Liver (tissue), 3 donors: ENCODE data around the gene CT45A1.
"Not testable (repeated sequence)": the region's sequence is repeated elsewhere in the genome, so short reads cannot be mapped to it uniquely, and the experiment has no call there.

Experiments
- GABPA ChIP-seq, 2 donors: IDR thresholded peaks in 1 of 2; conservative IDR thresholded peaks in 1 of 2; 2 replicates each; pipeline ENCODE4 v1.6.1; 2016; ENCODE audit warnings: antibody characterized with exemption in 2 of 2, mild to moderate bottlenecking in 1 of 2, moderate library complexity in 1 of 2
- RAD21 ChIP-seq, 2 donors: IDR thresholded peaks; 2 replicates each; pipeline ENCODE4 v1.6.1; 2016; ENCODE audit warnings: antibody characterized with exemption in 2 of 2, mild to moderate bottlenecking in 2 of 2
- YY1 ChIP-seq: IDR thresholded peaks from 2 replicates; pipeline ENCODE4 v1.6.1; 2016; ENCODE audit warnings: antibody characterized with exemption, mild to moderate bottlenecking
- TF ChIP-seq, protein P1 (sequence below): fragments of 150-350 bp; IDR thresholded peaks from 2 replicates; pipeline ENCODE4 v1.5.1; 2017; ENCODE audit warnings: improper control_type of control experiment, low read depth, low read length; ENCODE audit not compliant: missing input control
- TF ChIP-seq, protein P2 (sequence below): IDR thresholded peaks from 2 replicates; pipeline ENCODE4 v1.6.1; 2016; ENCODE audit warnings: antibody characterized with exemption, mild to moderate bottlenecking
- TF ChIP-seq, protein P3 (sequence below): IDR thresholded peaks from 2 replicates; pipeline ENCODE4 v1.6.1; 2016; ENCODE audit warnings: antibody characterized with exemption
- donor health status: healthy.
- donor health status: healthy.

DNA sequence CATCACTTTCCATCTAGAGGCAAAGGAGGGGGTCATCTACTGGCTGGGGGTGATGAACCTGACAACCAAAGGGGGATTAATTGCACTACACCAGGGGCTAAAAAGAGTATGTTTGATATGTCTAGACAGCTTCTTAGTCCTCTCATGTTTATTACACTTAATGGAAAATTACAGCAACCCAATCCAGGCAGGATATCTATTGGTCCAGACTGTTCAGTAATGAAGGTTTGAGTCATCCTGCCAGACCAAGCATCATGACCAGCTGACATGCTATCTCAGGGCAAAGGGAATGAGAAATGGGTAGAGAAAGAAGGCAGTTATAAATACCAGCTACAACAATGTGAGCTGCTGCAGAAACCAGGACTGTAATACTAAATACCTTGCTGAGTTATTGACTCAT is 40.5 kb upstream of the CT45A1 start:
- TF ChIP-seq, protein P1, sequence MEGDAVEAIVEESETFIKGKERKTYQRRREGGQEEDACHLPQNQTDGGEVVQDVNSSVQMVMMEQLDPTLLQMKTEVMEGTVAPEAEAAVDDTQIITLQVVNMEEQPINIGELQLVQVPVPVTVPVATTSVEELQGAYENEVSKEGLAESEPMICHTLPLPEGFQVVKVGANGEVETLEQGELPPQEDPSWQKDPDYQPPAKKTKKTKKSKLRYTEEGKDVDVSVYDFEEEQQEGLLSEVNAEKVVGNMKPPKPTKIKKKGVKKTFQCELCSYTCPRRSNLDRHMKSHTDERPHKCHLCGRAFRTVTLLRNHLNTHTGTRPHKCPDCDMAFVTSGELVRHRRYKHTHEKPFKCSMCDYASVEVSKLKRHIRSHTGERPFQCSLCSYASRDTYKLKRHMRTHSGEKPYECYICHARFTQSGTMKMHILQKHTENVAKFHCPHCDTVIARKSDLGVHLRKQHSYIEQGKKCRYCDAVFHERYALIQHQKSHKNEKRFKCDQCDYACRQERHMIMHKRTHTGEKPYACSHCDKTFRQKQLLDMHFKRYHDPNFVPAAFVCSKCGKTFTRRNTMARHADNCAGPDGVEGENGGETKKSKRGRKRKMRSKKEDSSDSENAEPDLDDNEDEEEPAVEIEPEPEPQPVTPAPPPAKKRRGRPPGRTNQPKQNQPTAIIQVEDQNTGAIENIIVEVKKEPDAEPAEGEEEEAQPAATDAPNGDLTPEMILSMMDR, result not testable (repeated sequence)
- TF ChIP-seq YY1; GABPA (IDR thresholded peaks at IDR 0.05 in 1 of 2, conservative IDR thresholded peaks at IDR 0.05 in 1 of 2); RAD21 (IDR thresholded peaks at IDR 0.05): not testable (repeated sequence)
- TF ChIP-seq, protein P2, sequence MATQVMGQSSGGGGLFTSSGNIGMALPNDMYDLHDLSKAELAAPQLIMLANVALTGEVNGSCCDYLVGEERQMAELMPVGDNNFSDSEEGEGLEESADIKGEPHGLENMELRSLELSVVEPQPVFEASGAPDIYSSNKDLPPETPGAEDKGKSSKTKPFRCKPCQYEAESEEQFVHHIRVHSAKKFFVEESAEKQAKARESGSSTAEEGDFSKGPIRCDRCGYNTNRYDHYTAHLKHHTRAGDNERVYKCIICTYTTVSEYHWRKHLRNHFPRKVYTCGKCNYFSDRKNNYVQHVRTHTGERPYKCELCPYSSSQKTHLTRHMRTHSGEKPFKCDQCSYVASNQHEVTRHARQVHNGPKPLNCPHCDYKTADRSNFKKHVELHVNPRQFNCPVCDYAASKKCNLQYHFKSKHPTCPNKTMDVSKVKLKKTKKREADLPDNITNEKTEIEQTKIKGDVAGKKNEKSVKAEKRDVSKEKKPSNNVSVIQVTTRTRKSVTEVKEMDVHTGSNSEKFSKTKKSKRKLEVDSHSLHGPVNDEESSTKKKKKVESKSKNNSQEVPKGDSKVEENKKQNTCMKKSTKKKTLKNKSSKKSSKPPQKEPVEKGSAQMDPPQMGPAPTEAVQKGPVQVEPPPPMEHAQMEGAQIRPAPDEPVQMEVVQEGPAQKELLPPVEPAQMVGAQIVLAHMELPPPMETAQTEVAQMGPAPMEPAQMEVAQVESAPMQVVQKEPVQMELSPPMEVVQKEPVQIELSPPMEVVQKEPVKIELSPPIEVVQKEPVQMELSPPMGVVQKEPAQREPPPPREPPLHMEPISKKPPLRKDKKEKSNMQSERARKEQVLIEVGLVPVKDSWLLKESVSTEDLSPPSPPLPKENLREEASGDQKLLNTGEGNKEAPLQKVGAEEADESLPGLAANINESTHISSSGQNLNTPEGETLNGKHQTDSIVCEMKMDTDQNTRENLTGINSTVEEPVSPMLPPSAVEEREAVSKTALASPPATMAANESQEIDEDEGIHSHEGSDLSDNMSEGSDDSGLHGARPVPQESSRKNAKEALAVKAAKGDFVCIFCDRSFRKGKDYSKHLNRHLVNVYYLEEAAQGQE, result not testable (repeated sequence)
- TF ChIP-seq, protein P3, sequence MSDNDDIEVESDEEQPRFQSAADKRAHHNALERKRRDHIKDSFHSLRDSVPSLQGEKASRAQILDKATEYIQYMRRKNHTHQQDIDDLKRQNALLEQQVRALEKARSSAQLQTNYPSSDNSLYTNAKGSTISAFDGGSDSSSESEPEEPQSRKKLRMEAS, result not testable (repeated sequence)
